Measurements from ENCODE around the gene ANAPC2. TPM values are rescaled to one million over a fixed set of nuclear protein-coding genes. Genes with fewer than 3 reads are reported as not detected.

The ANAPC2 gene
- total and polyA plus RNA-seq, 2 of the 4 experiments (the other 2 are of a cell fraction) = 9.3 to 29.5 TPM

DNA sequence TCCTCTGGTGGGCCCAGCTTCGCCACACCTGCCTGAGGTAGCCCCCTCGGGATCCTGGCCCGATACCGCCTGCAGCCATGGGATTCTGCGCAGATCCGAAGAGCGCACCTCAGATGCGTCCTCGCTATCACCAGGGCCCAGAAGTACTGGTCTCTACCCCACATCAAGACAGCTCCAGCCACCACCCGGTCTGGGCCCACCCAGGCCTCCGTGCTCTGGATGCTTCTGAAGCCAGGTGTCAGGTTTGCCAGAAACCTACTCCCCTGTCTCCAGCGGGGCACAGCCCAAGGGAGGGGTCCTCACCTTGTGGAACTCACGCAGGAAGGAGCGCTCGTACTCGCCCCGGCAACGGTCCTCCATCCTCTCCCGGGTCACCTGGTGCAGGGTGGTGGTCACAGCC is 2.4 kb downstream of the ANAPC2 start:
- 100% methylated on average over 10 of the region's 19 CpGs; no CpG with 5 or more reads in 1 of the 2 experiments for WGBS, 2 experiments (ENCODE audit: extremely low coverage in 2 of 2, insufficient read length in 1 of 2)
- H3K27ac ChIP-seq (ENCODE audit: insufficient read depth, low read length) = no peak overlapping the region
- H4K91ac ChIP-seq (ENCODE audit: insufficient read depth, low read depth, low read length) = no peak overlapping the region
- no peak overlapping the region for H2AK9ac ChIP-seq (replicated peaks; ENCODE audit: low read depth, low read length, poor library complexity)
- no peak overlapping the region for H3K4ac ChIP-seq (ENCODE audit: low read depth, low read length)
- H3K9me1 ChIP-seq (ENCODE audit: insufficient read depth, low read length) = no peaks in the 10 kb centered on the region
- H3K56ac ChIP-seq (ENCODE audit: extremely low read depth, insufficient read depth, low read length) = no peak overlapping the region
- ATAC-seq (ENCODE audit: low read depth) (no peak), DNase-seq (no peak)
- H2BK120ac ChIP-seq (ENCODE audit: low read depth, low read length) = no peak overlapping the region
- intact Hi-C loops (cut with micrococcal nuclease) = no loop called here
- no peak overlapping the region for H3K18ac ChIP-seq (ENCODE audit: low read depth, low read length)
- no peaks in the 10 kb centered on the region for H3K27me3 ChIP-seq (ENCODE audit: control insufficient read depth, insufficient read depth, low read length)
- no peak overlapping the region for H2BK5ac ChIP-seq (ENCODE audit: low read depth, low read length, poor library complexity, severe bottlenecking)
- H4K20me1 ChIP-seq (ENCODE audit: insufficient read depth, low read length) = peaks cover 17% of the 10 kb centered on the region; the same call in 1 of the 2 replicates
- peaks cover 59% of the 10 kb centered on the region for H3K36me3 ChIP-seq (ENCODE audit: control insufficient read depth, insufficient read depth, low read length)
- H2BK15ac ChIP-seq (ENCODE audit: low read depth, low read length) = no peak overlapping the region
- BruUV-seq (replicated peaks) = no TSS peak
- no peak overlapping the region for H3K4me3 ChIP-seq (ENCODE audit: insufficient read depth, low read depth, low read length)
- H2AK5ac ChIP-seq (ENCODE audit: low read depth, low read length) = no peak overlapping the region
- H3K23ac ChIP-seq (ENCODE audit: low read depth, low read length) = no peak overlapping the region
- H2AFZ ChIP-seq (replicated peaks; ENCODE audit: low read length, poor library complexity) = no peak overlapping the region
- H4K8ac ChIP-seq (ENCODE audit: low read depth in 2 of 2, low read length in 2 of 2) = no peak overlapping the region
- POLR2A ChIA-PET (ENCODE audit: unreplicated experiment) = no interaction called here
- TF ChIP-seq MXI1 (IDR thresholded peaks at IDR 0.05; ENCODE audit: borderline replicate concordance, low read depth, low read length) (no peak), MAFK (IDR thresholded peaks at IDR 0.05; ENCODE audit: low read depth, low read length) (no peak), RCOR1 (IDR thresholded peaks at IDR 0.05; ENCODE audit: insufficient replicate concordance, low read length) (no peak)
- in situ Hi-C loops (cut with MboI; ENCODE audit: low sequenced_read_pairs) = no loop called here
- peaks cover 5 to 47% of the 10 kb centered on the region in 2 experiments for H3K79me1 ChIP-seq (ENCODE audit: low read depth in 1 of 2, low read length in 2 of 2)
- CTCF ChIA-PET = no interaction called here
- H4K5ac ChIP-seq (ENCODE audit: low read depth, low read length) = no peak overlapping the region
- dilution Hi-C loops (cut with HindIII; ENCODE audit: low sequenced_read_pairs, unreplicated experiment) = no loop called here
- no peak overlapping the region for H3K4me2 ChIP-seq (ENCODE audit: low read depth, low read length)
- H3K14ac ChIP-seq (replicated peaks; ENCODE audit: low read depth, low read length) = no peak overlapping the region
- H3K9me3 ChIP-seq (ENCODE audit: control insufficient read depth, insufficient read depth, low read length) = no peaks in the 10 kb centered on the region
- no peak overlapping the region for H3K9ac ChIP-seq (ENCODE audit: low read depth, low read length)
- peaks cover 16% of the 10 kb centered on the region for H3K4me1 ChIP-seq (ENCODE audit: control insufficient read depth, insufficient read depth, low read length)
- no peak overlapping the region for H2BK20ac ChIP-seq (ENCODE audit: low read depth, low read length)
